Adrenal gland (tissue), 12 donors: ENCODE measurements around the gene TNNI3K. TPM values are rescaled to one million over a fixed set of nuclear protein-coding genes. Genes with fewer than 3 reads are reported as not detected.

Source experiments
- DNase-seq, 7 donors: peaks; one replicate each; pipeline ENCODE4 v3.0.0-alpha.2; 2019 to 2020
- H3K27ac ChIP-seq, 5 donors: fragments of 200-600 bp; sonication (generic) in 4 of 5; 1 replicate in 3 of 5; 2 replicates in 2 of 5; pipeline versions ENCODE4 v1.5.1 to v1.8.0; 2016 to 2020; ENCODE audit warnings: mild to moderate bottlenecking in 1 of 5
- H3K27me3 ChIP-seq: fragments of 200-600 bp; 2 replicates; pipeline ENCODE4 v1.8.0; 2021
- H3K36me3 ChIP-seq, 2 donors: fragments of 200-600 bp; replicated peaks in 1 of 2; 1 replicate in 1 of 2; 2 replicates in 1 of 2; pipeline versions ENCODE4 v1.5.1 to v1.8.0; 2018 to 2022
- H3K4me1 ChIP-seq, 2 donors: fragments of 200-600 bp; replicated peaks in 1 of 2; 1 replicate in 1 of 2; 2 replicates in 1 of 2; pipeline versions ENCODE4 v1.5.1 to v1.8.0; 2018 to 2021
- H3K4me3 ChIP-seq, 4 donors: fragments of 200-600 bp; sonication (generic) in 3 of 4; one replicate each; pipeline ENCODE4 v1.5.1; 2016 to 2018
- H3K9me3 ChIP-seq, 3 donors: fragments of 200-600 bp; sonication (generic) in 1 of 3; replicated peaks in 1 of 3; 1 replicate in 2 of 3; 2 replicates in 1 of 3; pipeline versions ENCODE4 v1.5.1 to v1.8.0; 2016 to 2021
- CTCF ChIP-seq, 6 experiments: fragments of 450-650 bp in 4 of 6; fragments of 200-600 bp in 2 of 6; sonication (generic) in 1 of 6; IDR thresholded peaks; 1 replicate in 5 of 6; 2 replicates in 1 of 6; pipeline versions ENCODE4 v1.5.1 to v1.8.0; 2016 to 2021; ENCODE audit warnings: antibody characterized with exemption in 6 of 6, mild to moderate bottlenecking in 2 of 6, moderate library complexity in 1 of 6
- POLR2A ChIP-seq, 2 donors: fragments of 450-650 bp; IDR thresholded peaks; one replicate each; pipeline ENCODE4 v1.6.1; 2017; ENCODE audit warnings: antibody characterized with exemption in 2 of 2, mild to moderate bottlenecking in 2 of 2, moderate library complexity in 1 of 2
- WGBS, 4 donors: extraction: QIAGEN DNeasy Blood & Tissue Kit in 2 of 4; methylation state at CpG; one replicate each; pipeline versions ENCODE4 v1.1.5 to v1.1.7; 2013 to 2017; 5-methylcytosine and 5-hydroxymethylcytosine counted together
- intact Hi-C, 2 donors: fragments of 100-400 bp; cut with DNase I; formaldehyde crosslinking; loops; one replicate each; pipeline versions ENCODE4 v1.14.1 to v1.15.0; 2022 to 2023
- polyA plus RNA-seq, 3 donors: library from polyadenylated mRNA; stranded (reverse); fragments of 200-250 nt in 2 of 3; fragments of 350-450 nt in 1 of 3; fragmentation: Illumina TruSeq in 1 of 3; extraction: RNeasy Lipid Tissue Mini Kit (QIAGEN cat#74804) in 1 of 3; gene quantifications; one replicate each; pipeline ENCODE4 v1.2.3, GENCODE V29; 2013 to 2014
- total RNA-seq, 9 donors: library from RNA; depleted of rRNA in 4 of 9; stranded (reverse); fragments of >200 nt in 4 of 9; fragments of 120-200 nt in 1 of 9; fragmentation: NEBNext Ultra II Directional in 1 of 9; extraction: Animal tissue kit (Norgen Biotek cat#: 25700) in 1 of 9; gene quantifications; one replicate each; pipeline versions ENCODE4 v1.1.0 to v1.2.4, GENCODE V29; 2013 to 2023
- donor health status: healthy with polysubstance abuse.
- donor health status: Bipolar disorder and iron deficiency.
- donor health status: DM: yes; HTN: yes; CAD: no.
- donor health status: DM: no; HTN: no; CAD: no.
- donor health status: DM: no; HTN: no; CAD: no.
- donor health status: DM: yes; HTN: yes; CAD: no.

TNNI3K gene
- total and polyA plus RNA-seq, 12 donors: 0.88 to 7.9 (median 2.1) TPM

GRCh38 chr1:74427681-74428080 lies 192.5 kb downstream of the TNNI3K start:
- WGBS, 4 donors: 73 to 90% (median 83%) methylated on average over 1 of the region's 1 CpG
- H3K27ac ChIP-seq: no peak overlapping the region

GRCh38 chr1:74429580-74429979 lies 194.4 kb downstream of the TNNI3K start:
- TF ChIP-seq CTCF (IDR thresholded peaks at IDR 0.05) (no peak), POLR2A (IDR thresholded peaks at IDR 0.05) (no peak)
- Histone ChIP-seq H3K36me3 (no peaks in the 10 kb centered on the region), H3K27ac (no peak overlapping the region), H3K27me3 (no peaks in the 10 kb centered on the region), H3K4me3 (no peak overlapping the region), H3K4me1 (peaks cover 0 to 3% of the 10 kb centered on the region in 2 donors), H3K9me3 (no peaks in the 10 kb centered on the region)
- DNase-seq: no peak
- intact Hi-C loops: no loop called here
- WGBS, 4 donors: 78 to 87% (median 82%) methylated on average over 3 of the region's 3 CpGs

More at GRCh38 chr1:74427681-74428080, 192.5 kb downstream of the TNNI3K start:
- H3K4me1 ChIP-seq: peaks cover 0 to 3% of the 10 kb centered on the region in 2 donors
- H3K36me3 ChIP-seq: no peaks in the 10 kb centered on the region
- DNase-seq: no peak
- H3K27me3 ChIP-seq: no peaks in the 10 kb centered on the region
- H3K4me3 ChIP-seq: no peak overlapping the region
- TF ChIP-seq POLR2A (IDR thresholded peaks at IDR 0.05): no peak
- TF ChIP-seq CTCF (IDR thresholded peaks at IDR 0.05): no peak
- no peaks in the 10 kb centered on the region for H3K9me3 ChIP-seq
- intact Hi-C loops: no loop called here

GRCh38 chr1:74430342-74430934 lies 195.3 kb downstream of the TNNI3K start:
- Histone ChIP-seq H3K27ac (no peak overlapping the region), H3K36me3 (no peaks in the 10 kb centered on the region), H3K27me3 (no peaks in the 10 kb centered on the region), H3K9me3 (no peaks in the 10 kb centered on the region), H3K4me1 (peaks cover 0 to 3% of the 10 kb centered on the region in 2 donors), H3K4me3 (no peak overlapping the region)
- TF ChIP-seq POLR2A (IDR thresholded peaks at IDR 0.05) (no peak), CTCF (IDR thresholded peaks at IDR 0.05) (no peak)
- WGBS, 4 donors: 55 to 74% (median 69%) methylated on average over 4 of the region's 4 CpGs
- intact Hi-C loops: no loop called here
- no peak for DNase-seq

- Histone ChIP-seq H3K4me1 (peaks cover 0 to under 1% of the 10 kb centered on the region in 2 donors), H3K27ac (no peak overlapping the region), H3K27me3 (no peaks in the 10 kb centered on the region), H3K9me3 (no peaks in the 10 kb centered on the region), H3K36me3 (no peaks in the 10 kb centered on the region), H3K4me3 (no peak overlapping the region)
- TF ChIP-seq POLR2A (IDR thresholded peaks at IDR 0.05) (no peak), CTCF (IDR thresholded peaks at IDR 0.05) (no peak)
- WGBS, 4 donors: 51 to 81% (median 65%) methylated on average over 4 of the region's 4 CpGs
- DNase-seq: no peak
- intact Hi-C loops: no loop called here
Measured at GRCh38 chr1:74431531-74431930, 196.3 kb downstream of the TNNI3K start.
